GM20000 (cell line): Measurements from ENCODE around the gene SLIT3.

Experiments
- DNase-seq: peaks from one replicate; pipeline ENCODE4 v3.0.0; 2012; ENCODE audit warnings: low spot score
- TF ChIP-seq, protein P1 (sequence below): IDR thresholded peaks from 2 replicates; pipeline ENCODE4 v1.5.1; 2012; ENCODE audit warnings: mild to moderate bottlenecking, control low read depth; ENCODE audit errors: extremely low read depth, missing control alignments

The SLIT3 gene

DNA sequence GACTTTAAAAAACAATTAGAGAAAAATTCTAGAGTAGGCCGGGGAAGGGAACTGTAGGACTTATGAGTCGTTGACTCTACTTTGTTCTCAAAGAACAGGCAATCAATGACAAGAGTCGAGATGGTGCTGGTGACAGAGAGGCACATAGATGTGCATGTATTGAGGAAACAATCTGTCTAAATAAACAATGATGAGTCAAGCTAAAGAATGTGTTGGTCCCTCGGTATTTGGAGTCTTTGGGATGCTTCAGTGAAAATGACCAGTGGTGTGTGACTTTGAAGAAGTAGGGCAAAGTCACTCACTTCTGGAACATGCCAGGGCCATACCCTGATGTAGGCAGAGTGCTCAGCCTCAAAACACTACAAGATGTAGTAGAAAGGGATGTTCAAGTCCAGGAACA is 433.7 kb downstream of the SLIT3 start:
- TF ChIP-seq, protein P1, sequence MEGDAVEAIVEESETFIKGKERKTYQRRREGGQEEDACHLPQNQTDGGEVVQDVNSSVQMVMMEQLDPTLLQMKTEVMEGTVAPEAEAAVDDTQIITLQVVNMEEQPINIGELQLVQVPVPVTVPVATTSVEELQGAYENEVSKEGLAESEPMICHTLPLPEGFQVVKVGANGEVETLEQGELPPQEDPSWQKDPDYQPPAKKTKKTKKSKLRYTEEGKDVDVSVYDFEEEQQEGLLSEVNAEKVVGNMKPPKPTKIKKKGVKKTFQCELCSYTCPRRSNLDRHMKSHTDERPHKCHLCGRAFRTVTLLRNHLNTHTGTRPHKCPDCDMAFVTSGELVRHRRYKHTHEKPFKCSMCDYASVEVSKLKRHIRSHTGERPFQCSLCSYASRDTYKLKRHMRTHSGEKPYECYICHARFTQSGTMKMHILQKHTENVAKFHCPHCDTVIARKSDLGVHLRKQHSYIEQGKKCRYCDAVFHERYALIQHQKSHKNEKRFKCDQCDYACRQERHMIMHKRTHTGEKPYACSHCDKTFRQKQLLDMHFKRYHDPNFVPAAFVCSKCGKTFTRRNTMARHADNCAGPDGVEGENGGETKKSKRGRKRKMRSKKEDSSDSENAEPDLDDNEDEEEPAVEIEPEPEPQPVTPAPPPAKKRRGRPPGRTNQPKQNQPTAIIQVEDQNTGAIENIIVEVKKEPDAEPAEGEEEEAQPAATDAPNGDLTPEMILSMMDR = no peak
- no peak for DNase-seq

- no peak for DNase-seq
- TF ChIP-seq, protein P1 = no peak
These were observed 435.0 kb downstream of the SLIT3 start for GRCh38 chr5:168865968-168866367.

- DNase-seq = no peak
- TF ChIP-seq, protein P1 = no peak
These were observed 437.9 kb downstream of the SLIT3 start for GRCh38 chr5:168863021-168863420.

GRCh38 chr5:168860503-168860902 is 440.4 kb downstream of the SLIT3 start:
- no peak for DNase-seq
- TF ChIP-seq, protein P1 = no peak

DNA sequence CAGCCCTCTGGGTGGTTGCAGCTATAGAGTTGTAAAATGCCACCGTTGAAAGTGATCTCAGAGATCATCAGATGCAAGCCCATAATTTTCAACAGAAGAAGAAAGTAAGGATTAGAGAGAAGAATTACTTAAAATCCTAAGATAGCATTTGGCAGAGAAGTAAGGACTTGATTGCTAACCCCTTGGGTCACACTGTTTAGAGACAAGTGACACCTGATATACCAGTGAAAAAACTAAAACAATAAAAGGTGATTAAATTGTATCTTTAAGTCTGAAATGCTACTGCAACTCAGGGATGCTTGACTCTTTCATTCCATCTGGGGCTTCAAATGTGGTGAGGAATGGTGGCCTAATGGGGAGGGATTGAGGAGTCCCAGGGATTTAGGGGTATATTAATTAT is 440.9 kb downstream of the SLIT3 start:
- TF ChIP-seq, protein P1 = no peak
- no peak for DNase-seq

DNA sequence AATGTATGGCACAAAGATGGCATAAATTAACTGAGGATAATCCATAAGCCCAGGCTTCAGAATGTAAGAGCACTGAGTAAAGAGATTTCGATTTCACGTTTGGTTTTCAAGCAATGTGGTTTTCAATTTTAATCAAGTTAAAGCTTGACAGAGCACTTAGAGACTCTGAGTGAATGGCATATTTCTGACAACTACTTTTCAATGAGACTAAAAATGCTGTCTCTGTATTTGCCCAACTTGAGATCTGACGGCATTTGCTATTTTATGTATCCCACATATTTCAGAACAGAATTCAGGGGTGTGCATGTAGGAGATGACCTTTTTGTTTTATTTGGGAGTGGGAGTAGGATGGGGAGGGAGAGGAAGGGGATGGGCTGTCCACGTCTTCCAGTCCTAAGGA is 441.5 kb downstream of the SLIT3 start:
- DNase-seq = no peak
- TF ChIP-seq, protein P1 = no peak

DNA sequence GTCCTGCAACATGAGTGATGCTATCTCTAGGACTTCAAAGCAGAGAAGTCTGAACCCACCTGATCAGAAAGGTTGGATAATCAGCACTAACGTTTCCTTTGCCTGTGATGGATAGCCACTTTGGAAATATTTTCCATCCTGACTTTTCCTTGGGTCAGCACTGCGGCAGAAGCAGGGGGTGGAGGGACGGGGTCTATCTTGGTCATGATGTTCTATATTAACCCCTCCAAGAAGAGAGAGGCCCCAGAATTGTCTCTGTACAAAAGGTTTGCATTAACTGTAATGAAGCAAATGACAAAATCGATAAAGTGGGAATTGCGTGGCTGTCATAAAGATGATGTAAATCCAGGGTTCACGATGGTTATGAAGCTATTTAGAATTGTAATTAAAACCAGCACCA is 441.9 kb downstream of the SLIT3 start:
- no peak for DNase-seq
- TF ChIP-seq, protein P1 = no peak
